CMK (cell line): ENCODE measurements around the gene CYP26B1.

Source experiments
- DNase-seq: peaks from one replicate; pipeline ENCODE4 v3.0.0-alpha.2; 2010; ENCODE audit warnings: low read depth

The CYP26B1 gene

DNA sequence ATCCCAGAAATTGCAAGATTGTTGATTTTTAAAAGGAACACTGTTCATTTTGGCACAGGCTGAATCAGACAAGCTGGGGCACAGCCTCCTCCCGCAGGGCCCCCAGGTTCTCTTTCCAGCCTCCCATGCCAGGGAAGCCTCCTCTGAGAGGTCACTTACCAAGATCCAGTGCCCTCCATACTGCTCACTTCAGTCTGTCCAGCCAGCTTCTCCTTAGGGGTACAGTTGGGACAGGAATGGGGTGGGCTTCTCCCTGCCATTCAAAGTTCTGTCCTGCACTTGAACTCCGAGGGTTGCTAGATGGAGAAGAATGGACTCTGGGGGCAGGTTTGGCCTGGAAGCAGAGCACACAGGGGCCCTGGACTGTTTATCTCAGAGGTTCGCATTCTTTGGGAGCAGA is 7.5 kb upstream of the CYP26B1 start:
- DNase-seq, result no peak

DNA sequence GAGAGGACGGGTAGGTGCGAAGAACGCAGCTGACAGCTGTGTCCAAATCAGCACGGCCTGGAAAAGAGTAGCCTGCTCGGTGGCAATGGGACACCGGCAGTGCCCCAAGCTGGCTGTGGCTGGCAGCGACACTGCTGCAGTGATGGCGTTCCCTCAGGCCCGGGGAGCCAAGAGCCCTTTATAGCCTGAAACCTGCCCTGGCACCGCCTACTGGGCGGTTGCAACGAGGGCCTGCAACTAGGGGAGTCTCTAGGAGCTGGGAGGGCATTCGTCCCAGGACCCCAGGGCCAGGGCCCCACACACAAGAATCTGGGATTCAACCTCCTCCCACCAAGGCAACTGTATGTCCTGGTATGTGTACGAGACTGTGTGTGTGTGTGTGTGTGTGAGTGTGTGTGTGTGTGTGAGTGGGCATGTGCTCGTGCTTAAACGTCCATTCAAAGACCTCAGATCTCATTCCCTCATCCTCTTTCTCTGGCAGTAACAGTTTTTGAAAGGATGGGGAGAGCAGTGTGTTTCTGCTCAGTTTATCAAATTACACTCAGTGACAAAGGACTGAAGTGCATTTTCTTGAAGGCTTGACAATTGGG is 6.8 kb upstream of the CYP26B1 start:
- DNase-seq, result no peak

DNA sequence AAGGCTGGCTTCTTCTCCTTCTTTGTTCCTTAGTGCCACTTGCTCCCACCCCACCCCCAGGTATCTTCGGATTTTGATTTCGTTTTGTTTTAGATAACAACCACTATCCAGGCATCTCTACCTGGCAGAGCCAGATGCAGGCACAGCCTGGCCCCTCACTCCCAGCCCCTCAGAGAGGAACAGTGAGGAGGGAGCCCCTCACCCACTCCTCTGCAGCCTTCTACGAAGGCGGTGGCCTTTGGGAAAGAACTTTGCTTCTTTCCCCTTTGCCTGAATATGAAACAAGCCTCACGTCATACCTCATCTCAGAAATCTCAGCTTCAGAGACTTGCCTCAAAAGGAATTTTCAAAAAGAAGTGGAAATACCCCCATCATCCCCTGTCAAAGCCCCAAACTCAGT is 6.3 kb upstream of the CYP26B1 start:
- no peak for DNase-seq

DNA sequence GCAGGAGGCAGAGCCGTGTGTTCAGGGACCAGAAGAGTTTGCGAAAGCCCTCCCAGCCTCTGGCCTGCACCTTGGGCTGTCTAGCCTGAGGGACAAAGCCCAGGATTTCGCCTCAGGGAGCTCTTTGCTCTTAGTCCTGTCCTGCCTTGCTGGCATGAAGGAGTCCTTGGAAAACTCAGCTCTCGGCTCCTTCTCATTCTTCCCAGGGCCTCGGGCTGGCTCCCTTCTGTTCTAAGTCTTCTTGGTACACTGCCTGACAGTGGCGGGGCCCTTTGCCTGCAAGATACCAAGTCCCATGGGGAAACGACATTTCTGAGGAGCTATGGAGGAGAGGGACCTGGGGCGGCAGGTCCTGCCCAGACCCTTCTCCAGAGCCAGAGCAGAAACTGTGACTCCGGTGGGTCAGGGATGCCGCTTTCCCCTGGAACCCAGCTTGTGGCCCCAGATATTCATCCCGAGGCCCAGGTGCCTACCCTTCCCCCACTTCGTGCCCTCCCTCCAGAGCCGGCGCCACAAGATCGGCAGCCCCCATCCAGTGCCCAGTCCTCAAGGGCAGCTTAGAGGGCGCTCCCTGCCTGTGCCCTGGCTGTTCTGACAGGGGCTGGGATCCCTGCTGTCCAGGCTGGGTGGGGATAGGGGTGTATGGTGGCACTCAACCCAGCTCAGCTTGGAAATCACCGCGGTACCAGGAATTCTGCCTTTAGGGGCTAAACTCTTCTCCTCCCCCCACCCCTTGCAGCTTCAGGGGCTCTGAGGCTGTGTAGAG is 5.5 kb upstream of the CYP26B1 start:
- DNase-seq, result no peak

DNA sequence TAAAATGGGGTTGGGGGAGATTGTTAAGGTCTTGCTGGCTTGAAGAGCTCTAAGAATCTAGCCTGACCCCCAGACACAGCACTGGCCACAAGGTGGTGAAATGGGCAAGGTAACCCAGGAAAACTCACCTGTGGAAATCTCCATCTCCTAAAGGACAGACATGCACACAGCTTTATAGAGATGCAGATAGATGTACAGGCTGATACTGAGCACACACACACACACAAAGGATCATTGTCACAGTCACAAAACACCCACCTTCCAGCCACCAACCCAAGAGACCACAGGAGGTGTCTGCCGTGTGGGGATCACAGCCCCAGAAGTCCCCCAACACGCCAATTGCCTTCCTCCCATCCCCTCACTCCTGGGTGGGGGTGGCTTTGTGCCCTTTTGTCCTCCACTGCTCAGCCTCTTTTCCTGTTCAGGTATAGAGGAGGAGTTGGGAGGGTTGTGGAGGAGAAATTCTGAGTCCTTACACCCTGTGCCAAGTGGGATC is 3.2 kb upstream of the CYP26B1 start:
- DNase-seq, result no peak

DNA sequence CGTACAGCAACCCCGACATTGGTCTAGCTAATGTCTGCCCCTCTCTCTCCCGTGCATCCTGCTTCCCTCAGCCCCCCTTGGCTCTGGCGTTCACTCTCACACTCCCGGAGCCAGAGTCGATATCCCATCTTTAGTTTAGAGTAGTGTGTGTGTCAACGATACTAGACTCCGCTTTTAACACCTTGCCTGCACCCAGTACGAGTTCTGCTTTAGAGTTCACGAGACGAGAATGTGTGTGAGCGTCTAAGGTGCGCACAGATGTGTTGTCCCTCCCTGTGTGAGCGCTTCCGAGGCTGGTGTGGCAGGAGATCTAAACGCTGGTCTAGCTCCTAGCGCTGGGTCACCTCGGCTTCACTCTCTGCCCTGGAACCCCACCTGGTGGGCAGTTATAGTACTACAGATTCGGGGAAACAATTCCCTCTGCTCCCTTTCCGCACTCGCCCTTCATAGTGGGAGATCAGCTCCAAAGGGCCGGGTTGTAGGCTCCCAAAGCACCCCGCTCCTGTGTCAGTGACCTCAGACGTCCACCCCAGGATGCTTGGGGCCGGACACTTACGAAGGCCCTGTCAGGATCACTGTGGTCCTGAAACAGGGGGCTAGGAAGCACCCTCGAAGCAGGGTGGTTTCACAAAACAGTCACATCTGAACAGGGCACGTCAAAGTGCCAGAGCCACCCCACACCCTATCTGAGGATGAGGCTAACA is 2.6 kb upstream of the CYP26B1 start:
- DNase-seq, result no peak

DNA sequence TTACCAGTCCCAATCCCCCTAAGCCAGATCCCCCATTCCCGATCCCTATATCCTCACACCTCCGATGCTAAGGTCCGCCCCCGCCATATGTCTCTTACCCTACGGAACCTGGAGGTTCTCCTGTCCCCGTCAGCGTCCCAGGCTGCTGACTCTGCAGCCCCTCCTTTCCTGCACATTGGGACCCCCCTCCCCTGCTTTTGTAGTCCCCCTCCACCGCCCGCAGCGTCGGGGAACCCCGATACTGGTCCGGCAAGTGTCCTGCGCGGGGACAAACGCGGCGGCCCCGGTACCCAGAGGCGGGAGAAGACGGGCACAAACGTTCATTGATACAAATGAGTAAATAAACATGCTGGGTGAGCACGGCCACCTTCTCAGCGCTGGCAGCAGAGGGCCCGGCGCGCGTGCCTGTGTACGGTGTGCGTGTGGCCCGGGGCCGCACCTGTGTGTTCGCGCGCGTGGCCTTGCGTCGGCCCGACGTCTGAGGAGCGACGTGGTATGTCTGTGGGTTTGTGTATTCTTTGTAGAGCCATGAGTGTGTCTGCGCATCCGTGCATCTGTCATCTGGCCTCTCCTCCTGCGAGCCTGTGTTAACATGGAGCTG is 2.0 kb upstream of the CYP26B1 start:
- DNase-seq, result no peak

DNA sequence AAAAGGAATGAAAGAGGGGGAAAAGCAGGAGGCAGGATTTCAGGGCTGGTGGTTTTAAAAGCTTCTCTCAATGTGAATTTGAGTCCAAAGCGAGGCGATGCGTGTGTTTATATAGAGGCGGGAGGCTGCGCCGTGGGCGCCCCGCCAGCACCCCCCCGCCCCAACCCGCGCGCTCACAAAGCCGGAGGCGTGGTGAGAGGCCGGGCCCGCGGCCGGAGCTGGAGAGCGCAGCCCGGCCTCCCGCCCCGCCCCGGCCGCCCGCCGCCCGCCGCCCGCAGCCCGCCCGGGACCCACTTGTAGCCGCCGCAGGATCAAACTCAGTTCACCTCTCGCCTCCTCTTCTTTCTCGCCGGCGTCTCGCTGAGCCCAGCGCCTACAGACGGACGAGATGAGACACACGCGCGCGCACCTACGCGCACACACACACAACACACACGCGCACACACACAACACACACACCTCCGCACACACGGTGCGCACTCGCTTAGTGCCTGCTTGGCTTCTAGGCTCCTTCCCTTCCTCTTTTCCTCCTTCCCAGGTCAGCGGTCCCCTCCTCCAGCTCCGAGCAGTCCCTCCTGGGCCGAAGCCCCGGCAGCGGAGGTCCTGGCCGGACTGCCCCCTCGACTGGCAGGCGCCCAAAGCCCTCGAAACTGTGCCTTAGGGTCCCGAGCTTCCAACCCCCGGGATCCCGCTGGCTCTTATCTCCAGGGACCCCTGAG is 1.3 kb upstream of the CYP26B1 start:
- DNase-seq, result no peak

DNA sequence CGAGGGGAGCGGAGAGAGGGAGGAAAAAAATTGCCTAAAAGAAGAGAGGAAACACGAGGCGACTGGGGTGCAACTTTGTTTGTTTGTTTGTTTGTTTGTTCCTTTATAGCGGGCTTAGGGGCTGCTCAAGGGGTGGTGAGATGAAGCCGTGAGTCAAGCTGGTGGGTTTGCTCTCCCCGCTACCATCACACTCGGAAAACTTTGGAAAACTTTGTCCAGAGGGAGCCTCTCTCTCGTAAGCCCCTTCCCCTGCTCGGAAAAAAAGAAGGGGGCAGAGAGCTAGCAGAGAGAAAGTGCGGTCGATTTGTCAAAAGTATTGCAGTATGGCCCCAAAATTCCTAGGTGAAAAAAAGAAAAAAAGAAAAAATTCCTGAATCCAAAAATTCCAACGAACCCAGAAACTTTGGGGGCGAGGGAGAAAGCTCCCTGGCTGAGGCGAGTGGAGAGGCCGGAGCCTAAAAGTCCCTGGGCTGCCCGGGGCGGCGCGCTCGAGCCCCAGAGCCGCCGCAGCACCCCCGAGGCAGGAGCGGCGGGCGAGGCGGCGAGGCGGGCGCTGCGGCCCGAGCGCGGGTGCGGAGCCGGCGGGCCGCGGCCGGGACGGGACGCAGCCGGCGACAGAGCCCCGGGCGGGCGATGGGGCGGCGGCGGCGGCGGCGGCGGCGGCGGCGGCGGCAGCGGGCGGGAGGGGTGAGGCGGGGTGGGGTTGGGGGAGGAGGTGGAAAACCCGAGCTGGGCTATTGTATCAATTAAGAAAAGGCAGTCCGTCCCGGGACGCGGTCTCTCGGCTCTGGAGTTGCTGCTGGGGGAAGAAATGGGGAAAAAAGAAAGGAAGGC is 558 bp upstream of the CYP26B1 start:
- no peak for DNase-seq

DNA sequence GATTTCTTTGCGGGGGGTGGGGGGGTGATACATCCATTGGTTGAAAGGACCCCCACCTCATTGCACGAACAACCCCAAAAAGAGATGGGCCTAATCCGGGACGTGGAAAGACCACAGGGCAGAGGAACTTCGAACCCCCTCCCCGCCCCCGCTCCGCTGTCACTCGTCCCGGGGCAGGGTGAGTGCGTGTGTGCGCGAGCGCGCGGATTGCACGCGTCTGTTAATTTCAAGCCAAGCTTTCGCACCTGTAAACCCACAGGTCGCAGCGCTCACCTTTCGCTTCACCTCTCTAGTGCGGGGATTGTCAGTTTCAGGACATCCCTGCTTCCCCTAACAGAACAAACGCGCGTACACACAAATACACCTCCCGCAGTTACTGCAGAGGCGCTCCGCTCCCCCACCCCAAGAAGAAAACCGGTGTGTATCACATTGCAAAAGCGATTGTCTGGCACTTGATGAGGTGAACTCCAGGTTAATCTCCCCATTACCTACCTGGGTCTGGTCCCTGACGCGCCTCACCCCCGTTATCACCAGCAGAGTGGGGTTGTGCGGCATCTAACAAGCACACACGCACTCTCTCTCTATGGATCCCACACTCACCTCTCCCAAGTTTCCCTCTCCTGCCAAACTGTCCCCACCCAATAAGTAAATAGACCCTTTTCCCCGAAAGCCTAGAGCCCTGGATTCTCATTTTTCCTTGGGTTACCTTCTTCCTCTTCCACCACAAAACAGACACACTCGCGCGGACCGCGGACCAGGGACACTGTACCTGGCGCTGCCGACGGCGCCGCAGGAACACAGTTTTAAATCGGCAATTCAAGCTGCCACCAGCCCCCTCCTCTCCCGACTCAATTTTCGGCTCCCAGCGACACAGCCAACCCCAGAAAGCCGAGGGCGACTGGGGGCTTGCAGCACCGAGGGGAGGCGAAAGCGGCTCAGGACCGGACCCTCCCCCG is 1.0 kb downstream of the CYP26B1 start:
- DNase-seq, result no peak

DNA sequence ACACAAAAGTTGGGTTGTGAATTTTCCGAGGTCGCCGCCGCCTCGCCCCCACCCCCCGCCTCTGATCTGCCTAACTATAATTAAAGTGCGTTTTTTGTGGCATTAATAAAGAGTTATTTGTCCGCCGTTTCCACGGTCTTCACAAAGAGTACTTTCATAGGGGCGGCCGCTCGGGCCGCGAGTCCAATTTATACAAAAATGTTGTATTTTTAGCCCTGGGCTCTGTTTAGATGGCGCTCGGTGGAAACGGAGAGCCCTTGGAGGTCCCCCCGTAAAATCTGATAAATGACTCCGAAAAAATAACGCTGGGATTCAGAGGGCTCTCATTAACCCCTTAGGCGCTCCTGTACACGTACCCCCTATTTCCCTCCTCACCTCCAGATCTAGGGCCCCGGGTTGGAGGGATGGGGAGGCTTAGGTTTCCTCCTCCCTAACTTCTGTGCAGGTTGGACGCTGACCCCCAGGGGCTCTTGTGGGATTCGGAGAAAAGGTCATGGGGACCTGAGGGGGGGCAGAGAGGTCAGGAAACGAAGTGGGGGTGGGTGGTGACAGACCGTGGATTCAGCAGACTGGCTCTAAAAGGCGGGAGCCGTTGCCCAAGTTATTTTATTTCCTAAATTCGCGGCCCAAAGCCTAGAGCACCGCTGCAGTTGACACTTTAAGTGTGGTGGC is 1.9 kb downstream of the CYP26B1 start:
- DNase-seq, result no peak

DNA sequence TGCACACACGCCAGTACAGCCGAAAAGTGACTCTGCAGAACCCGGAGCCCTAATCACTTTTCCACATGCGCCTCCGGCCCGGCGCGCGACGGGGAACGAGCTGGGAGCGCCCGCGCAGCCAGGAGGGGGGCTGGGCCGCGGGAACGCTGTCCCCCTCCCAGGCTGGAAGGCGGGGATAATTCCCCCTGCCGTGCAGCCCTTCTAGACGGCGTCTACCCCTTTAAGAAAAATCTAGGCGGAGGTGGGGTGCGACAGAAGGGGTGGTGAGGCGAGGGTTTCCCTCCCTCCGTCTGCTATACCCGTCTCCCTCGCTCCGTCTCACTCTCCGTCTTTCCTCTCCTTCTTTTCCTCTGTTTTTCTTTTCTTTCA is 2.4 kb downstream of the CYP26B1 start:
- no peak for DNase-seq

DNA sequence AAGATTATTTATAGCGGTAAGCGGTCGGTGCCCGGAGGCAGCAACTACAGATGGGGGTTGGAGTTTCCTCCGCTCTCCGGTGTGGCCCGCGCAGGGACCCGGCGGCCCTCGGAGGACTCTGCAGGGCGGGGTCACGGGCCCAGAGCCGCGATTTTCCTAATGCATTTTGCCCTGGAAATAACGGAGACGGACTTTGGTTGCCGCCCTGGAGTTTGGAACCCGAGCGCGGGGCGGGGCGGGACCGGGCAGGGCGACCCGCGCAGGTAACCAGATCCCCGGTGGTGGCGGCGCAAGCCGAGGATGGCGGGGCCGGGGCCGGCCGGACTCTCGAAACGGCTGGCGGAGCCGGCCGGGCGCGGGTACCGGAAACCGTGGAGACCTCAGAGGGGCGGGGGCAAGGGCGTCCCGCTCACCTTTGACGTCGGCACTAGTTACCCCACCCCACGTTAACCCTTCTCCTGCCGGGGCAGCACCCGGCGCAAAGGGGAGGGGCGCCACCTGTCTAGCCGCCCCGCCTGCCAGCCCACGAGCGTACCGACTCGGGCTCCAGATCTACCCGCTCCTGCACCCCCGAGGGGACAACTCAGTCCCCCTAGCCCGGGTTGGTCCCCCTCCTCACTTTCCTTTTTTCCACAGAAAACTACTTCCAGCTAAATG is 2.9 kb downstream of the CYP26B1 start:
- DNase-seq, result no peak

DNA sequence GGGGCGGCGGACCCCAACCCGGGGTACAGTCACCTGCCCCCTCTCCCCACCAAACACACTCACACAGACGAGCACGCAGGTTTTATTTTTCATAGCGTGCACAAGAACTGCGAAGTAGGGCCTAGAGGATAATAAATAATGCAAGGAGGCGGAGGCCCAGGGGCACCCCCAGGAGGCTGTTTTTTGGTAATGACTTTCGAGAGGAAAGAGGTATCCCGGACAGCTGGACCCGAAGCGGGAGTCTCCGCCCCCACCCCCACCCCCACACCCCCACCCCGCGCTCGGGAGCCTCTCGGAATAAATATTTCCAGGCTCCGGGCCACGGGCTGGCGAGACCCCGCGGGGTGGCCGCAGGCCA is 3.4 kb downstream of the CYP26B1 start:
- DNase-seq, result no peak

DNA sequence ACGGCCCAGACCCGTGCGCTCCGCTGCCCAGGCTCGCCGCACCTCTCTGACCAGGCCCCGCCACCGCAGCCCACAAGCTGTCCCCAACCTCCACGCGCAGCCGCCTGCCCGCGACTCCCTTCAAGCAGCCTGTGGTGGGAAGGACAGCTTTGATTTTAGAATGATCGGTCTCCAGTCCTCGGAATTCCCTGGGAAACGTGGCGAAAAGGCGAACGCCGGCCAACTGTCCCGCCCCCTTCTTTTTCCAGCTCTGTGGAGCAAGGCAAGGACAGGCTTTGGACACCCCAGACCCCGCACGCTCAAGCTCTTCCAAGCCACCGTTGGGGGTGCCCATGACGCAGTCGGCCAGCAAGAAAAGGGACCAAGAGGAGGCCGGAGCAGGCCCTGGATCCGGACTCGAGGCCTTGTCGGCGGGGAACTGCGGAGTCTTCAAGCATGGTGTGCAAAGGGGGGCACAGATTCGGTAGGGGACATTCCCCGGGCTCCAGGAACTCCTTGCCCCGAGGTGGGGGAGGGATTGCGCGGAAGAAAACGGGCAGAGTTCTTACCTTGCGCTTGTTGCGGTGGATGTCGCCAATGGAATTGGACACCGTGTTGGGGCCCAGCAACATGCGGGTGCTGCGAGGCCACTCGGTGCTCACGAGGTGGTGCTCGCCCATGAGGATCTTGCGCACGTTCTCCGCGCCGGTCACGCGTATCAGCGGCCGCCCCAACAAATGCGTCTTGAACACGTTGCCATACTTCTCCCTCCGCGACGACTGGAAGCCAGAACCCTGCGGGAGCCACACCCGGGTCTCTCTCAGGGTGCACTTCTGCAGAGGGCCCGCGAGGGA is 4.0 kb downstream of the CYP26B1 start:
- DNase-seq, result no peak

DNA sequence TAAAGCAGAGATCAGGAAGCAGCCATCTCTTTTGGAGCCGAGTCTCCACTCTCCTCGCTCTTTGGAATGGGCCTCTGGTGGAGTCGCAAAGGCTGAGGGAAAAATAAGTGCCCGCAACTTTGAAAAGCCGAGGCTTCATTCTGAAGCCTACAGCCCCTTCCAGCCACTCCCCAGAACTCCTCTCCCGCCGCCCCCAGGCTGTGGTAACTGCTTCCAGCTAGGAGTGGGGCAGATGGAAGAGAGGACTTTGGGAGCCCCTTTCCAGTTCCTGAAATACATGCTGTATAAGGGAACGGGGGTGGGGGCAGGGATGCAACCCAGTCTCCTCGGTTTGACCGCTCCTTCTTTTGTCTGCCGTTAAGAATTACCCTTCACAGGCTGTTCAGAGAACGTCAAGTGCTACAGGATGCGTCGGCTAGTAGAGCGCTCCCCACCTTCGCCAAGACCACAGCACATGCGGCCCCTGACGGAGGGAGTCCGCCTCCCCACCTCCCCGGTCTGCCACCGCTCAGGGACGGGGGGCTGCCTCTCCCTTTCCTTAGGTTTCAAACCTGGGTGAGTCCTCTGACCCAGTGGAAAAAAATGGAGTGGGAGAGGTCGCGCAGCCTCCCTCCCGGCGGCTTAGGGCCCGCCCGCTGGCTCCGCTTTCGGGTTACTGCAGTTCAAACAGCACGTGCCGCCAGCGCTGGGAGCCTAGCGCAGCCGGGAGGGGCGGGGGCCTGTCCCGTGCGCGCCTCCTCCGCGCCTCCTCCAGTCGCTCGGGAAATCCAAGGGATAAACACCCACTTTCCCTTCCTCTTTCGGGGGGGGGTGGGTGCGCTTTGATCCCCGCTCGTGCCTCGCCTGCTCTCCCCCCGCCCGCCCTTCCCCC is 4.9 kb downstream of the CYP26B1 start:
- DNase-seq, result no peak

DNA sequence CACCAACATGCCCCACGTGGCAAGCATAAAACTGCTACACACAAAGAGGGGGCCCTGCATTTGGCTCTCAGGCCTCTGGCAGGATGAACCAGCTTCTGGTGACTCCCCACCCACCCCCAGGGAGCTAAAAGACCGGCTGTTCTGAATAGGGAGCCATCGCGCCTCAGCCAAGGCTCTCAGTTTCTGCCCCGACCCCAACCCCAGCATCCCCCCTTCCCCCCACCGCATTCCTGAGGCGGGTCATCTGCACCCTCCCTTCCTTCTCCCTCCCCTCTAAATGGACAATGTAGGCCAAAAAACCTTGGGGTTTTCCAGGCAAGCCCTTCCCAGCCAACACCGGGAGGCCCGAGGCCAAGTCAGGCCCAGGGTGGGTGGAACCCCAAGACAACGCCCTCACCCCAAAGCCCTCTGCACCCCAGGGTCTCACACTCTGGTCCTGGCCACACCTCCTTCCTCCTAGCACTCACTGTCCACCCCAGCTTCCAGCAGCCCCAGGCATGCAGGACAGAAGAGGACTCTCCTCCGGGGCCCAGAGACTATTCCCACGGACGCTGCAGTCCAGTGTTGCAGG is 5.7 kb downstream of the CYP26B1 start:
- DNase-seq, result no peak
